ENCODE results near the gene MAPRE3. TPM values are rescaled to one million over a fixed set of nuclear protein-coding genes. Genes with fewer than 3 reads are reported as not detected.

MAPRE3 gene
- total RNA-seq, 2 experiments from 2014 or later = 2.7 TPM

GRCh38 chr2:27013738-27014137, 43.3 kb downstream of the MAPRE3 start:
- Mint-ChIP-seq H3K9me3 (no peaks in the 10 kb centered on the region), H3K4me3 (no peak overlapping the region), H3K27ac (no peak overlapping the region), H3K27me3 (peaks cover 8% of the 10 kb centered on the region), H3K36me3 (ENCODE audit: low read depth) (no peaks in the 10 kb centered on the region), H3K4me1 (peaks cover 13% of the 10 kb centered on the region)
- ChIA-PET POLR2A (no interaction called here), CTCF (interaction anchor here (0.9 to 8.1 kb wide), 2 partner anchors 15 to 51 kb away, joined by 4 to 115 read pairs; no protein-coding TSS in a partner anchor)
- DNase-seq = no peak

GRCh38 chr2:27014771-27015433, 44.5 kb downstream of the MAPRE3 start:
- ChIA-PET POLR2A (no interaction called here), CTCF (interaction anchor here (1.5 to 8.1 kb wide), 2 partner anchors 10 to 53 kb away, joined by 4 to 115 read pairs; no protein-coding TSS in a partner anchor)
- Mint-ChIP-seq H3K27me3 (no peaks in the 10 kb centered on the region), H3K36me3 (ENCODE audit: low read depth) (no peaks in the 10 kb centered on the region), H3K4me1 (peaks cover 13% of the 10 kb centered on the region), H3K4me3 (no peak overlapping the region), H3K27ac (no peak overlapping the region), H3K9me3 (no peaks in the 10 kb centered on the region)
- DNase-seq = no peak

GRCh38 chr2:27016801-27017325, 46.4 kb downstream of the MAPRE3 start:
- Mint-ChIP-seq H3K9me3 (no peaks in the 10 kb centered on the region), H3K27ac (no peak overlapping the region), H3K27me3 (no peaks in the 10 kb centered on the region), H3K4me1 (peaks cover 5% of the 10 kb centered on the region), H3K4me3 (no peak overlapping the region), H3K36me3 (ENCODE audit: low read depth) (no peaks in the 10 kb centered on the region)
- DNase-seq = peak; percentile 46
- ChIA-PET CTCF (interaction anchor here (0.6 to 8.1 kb wide), 19 partner anchors 10 to 286 kb away, joined by 3 to 115 read pairs (median 4); partner anchors contain the start of gene TMEM214), POLR2A (interaction anchor here (1.4 kb wide), 1 partner anchor 55 kb away, joined by 7 read pairs; no protein-coding TSS in a partner anchor)

DNA sequence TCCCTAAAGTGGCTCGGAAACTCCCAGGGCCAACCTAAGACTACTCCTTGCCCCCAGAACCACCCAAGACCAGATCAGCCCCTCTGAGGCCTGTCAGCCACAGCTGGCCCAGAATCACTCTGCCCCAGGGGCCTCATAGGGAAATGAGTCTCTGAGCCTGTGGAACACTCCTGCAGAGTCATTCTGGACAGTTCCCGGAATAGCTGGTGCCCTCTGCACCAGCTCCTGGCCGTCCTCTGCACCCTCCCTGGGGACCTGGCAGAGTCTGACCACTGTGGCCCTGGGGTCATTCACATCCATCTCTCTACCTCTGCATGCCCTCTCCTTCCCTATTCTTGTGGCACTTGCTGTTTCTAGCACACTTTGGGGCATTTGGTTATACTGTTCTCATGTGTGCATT, 47.7 kb downstream of the MAPRE3 start:
- Mint-ChIP-seq H3K27me3 (no peaks in the 10 kb centered on the region), H3K36me3 (ENCODE audit: low read depth) (no peaks in the 10 kb centered on the region), H3K4me1 (peaks cover 5% of the 10 kb centered on the region), H3K4me3 (no peak overlapping the region), H3K27ac (no peak overlapping the region), H3K9me3 (no peaks in the 10 kb centered on the region)
- ChIA-PET POLR2A (interaction anchor here (1.0 kb wide), 1 partner anchor 24 kb away, joined by 3 read pairs; no protein-coding TSS in a partner anchor), CTCF (interaction anchor here (2.0 to 8.1 kb wide), 3 partner anchors 50 to 172 kb away, joined by 5 to 115 read pairs (median 8); no protein-coding TSS in a partner anchor)
- DNase-seq = no peak

DNA sequence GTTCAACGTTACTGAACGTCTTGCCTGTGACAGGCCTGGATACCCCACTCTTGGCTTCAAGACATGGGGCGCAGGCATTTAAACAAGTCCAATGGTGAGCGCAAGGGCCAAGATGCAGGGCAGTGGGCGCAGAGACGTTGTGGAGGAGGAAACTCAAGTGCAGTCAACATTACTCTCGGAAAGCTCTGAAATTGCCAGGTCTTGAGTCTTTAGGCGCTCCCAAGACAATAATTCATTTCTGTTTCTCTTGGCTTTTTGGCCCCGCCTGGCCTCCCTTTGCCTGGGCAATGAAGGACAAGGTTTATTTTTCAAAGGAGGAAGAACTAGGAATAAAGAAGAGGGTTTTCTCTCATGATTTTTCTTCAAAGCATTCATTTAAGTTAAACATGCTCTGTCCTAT, 49.0 kb downstream of the MAPRE3 start:
- H3K4me3 Mint-ChIP-seq = no peak overlapping the region
- H3K27ac Mint-ChIP-seq = no peak overlapping the region
- ChIA-PET POLR2A (interaction anchor here (1.7 kb wide), 1 partner anchor 31 kb away, joined by 4 read pairs; the partner anchor contains the start of gene AGBL5), CTCF (interaction anchor here (1.3 to 8.1 kb wide), 2 partner anchors 44 to 57 kb away, joined by 3 to 115 read pairs; no protein-coding TSS in a partner anchor)
- no peaks in the 10 kb centered on the region for H3K36me3 Mint-ChIP-seq (ENCODE audit: low read depth)
- no peak for DNase-seq
- H3K27me3 Mint-ChIP-seq = no peaks in the 10 kb centered on the region
- H3K9me3 Mint-ChIP-seq = no peaks in the 10 kb centered on the region
- H3K4me1 Mint-ChIP-seq = peaks cover 5% of the 10 kb centered on the region

DNA sequence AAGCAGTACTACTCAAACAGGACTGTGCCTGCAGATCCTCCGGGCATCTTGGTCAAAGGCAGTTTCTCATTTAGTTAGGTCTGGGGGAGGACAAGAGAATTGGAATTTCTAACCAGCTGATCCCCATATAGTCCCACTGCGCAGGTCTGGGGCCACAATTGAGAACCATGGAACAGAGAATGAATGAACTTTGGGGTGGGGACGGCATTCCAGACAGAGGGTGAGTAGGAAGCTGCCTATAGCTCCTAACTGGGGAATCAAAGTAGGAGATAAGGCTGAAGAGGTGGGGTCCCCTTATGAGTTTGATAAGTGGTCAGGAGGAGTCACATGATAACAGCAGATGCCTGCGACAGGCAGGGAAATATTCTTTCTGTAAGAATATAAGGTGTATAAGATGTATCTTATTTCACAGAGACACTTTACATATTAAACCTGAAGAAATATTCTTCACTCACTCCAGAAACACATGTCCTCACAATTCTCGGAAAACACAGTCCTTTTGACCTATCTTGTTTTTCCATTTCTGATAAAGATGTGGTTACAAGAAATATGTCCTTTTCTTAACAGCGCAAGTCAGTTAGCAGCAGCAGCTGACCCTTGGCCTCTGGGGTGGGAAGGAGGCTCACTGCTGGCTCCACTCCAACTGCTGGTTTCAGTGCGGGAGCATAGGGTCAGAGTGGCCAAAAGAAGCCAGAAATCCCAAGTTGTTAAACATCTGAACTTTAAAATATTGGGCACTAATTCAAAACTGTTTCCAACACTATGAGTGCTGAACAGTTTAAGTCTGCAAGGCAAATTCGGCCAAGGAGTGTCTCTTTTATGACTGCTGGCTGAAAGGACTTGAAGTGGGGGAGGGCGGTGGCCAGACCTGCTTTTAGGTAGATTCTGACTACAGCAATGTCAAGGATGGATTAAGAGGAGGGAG, 49.8 kb downstream of the MAPRE3 start:
- H3K9me3 Mint-ChIP-seq = no peaks in the 10 kb centered on the region
- H3K27ac Mint-ChIP-seq = no peak overlapping the region
- no peak overlapping the region for H3K4me3 Mint-ChIP-seq
- ChIA-PET POLR2A (interaction anchor here (1.7 kb wide), 1 partner anchor 31 kb away, joined by 4 read pairs; the partner anchor contains the start of gene AGBL5), CTCF (interaction anchor here (1.3 to 8.1 kb wide), 2 partner anchors 44 to 58 kb away, joined by 3 to 115 read pairs; no protein-coding TSS in a partner anchor)
- H3K36me3 Mint-ChIP-seq (ENCODE audit: low read depth) = no peaks in the 10 kb centered on the region
- no peak for DNase-seq
- H3K27me3 Mint-ChIP-seq = no peaks in the 10 kb centered on the region
- H3K4me1 Mint-ChIP-seq = peaks cover 5% of the 10 kb centered on the region

DNA sequence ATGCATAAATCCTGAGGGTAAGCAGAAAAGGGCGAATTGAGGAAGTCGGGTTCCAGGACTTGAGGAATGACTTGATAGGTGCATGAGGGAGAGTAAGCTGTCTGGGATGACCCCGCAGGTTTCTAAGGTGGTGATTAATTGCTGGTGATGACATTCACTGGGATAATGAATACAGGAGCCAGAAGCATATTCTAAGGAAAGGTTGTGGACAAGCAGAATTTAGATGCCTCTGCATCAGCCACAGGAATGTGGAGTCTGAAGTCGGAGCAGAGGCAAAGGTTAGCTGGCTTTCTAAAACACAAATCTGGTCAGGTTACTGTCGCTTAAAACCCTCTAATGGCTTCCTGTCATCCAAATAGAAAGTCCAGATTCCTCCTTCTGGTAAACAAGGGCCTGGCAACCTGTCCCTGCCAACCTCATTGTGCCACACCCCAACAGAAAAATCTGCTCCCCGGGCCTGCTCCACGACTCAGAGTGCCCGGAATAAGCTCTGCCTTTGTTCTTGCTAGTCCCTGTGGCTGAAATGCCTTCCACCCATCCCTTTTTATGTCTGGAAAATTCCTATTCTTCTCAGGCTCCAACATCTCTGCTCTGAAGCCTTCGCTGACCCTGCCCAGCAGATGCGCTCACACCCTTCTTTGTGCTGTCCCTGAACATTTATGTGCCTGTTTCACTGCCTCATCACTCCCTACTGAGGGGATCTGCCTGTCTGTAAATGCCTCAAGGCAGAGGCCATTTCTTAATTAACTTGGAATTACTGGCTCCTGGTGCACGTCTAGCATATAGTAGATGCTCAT, 51.0 kb downstream of the MAPRE3 start:
- Mint-ChIP-seq H3K27me3 (no peaks in the 10 kb centered on the region), H3K27ac (no peak overlapping the region), H3K36me3 (ENCODE audit: low read depth) (no peaks in the 10 kb centered on the region), H3K4me3 (no peak overlapping the region), H3K9me3 (no peaks in the 10 kb centered on the region), H3K4me1 (no peaks in the 10 kb centered on the region)
- ChIA-PET POLR2A (interaction anchor here (2.4 kb wide), 1 partner anchor 11 kb away, joined by 7 read pairs; no protein-coding TSS in a partner anchor), CTCF (interaction anchor here (1.0 kb wide), 1 partner anchor 33 kb away, joined by 3 read pairs; no protein-coding TSS in a partner anchor)
- no peak for DNase-seq

GRCh38 chr2:27023740-27024139, 53.3 kb downstream of the MAPRE3 start:
- H3K27ac Mint-ChIP-seq = no peak overlapping the region
- ChIA-PET POLR2A (no interaction called here), CTCF (no interaction called here)
- H3K4me3 Mint-ChIP-seq = no peak overlapping the region
- no peak for DNase-seq
- no peaks in the 10 kb centered on the region for H3K9me3 Mint-ChIP-seq
- H3K36me3 Mint-ChIP-seq (ENCODE audit: low read depth) = peaks cover 2% of the 10 kb centered on the region
- no peaks in the 10 kb centered on the region for H3K27me3 Mint-ChIP-seq
- peaks cover 3% of the 10 kb centered on the region for H3K4me1 Mint-ChIP-seq

- POLR2A ChIA-PET = no interaction called here
- no peak for DNase-seq
- no peaks in the 10 kb centered on the region for H3K9me3 Mint-ChIP-seq
These were observed 53.8 kb downstream of the MAPRE3 start for GRCh38 chr2:27024188-27024587.

DNA sequence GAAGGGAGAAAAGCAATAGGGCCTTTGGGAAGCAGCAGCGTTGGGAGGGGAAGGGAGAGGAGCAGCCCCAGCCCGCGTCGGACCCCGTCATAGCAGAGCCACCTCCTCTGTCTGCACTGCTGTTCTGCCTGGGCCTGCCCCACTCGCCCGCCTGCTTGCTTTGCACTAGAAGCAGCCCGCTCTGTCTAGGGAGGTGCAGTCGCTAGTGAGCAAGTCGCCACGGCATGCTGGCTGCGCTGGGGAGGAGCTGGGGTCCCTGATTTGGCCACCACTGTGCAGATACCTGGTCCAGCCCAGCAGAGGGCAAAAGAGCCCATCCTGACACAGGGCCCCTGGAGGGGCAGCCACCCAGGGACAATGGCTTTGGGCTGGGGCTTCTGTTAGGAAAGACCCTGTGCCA, 54.4 kb downstream of the MAPRE3 start:
- POLR2A ChIA-PET = interaction anchor here (1.1 kb wide), 1 partner anchor 26 kb away, joined by 3 read pairs; no protein-coding TSS in a partner anchor
- no peaks in the 10 kb centered on the region for H3K9me3 Mint-ChIP-seq
- H3K36me3 Mint-ChIP-seq (ENCODE audit: low read depth) = peaks cover 8% of the 10 kb centered on the region
- peaks cover 12% of the 10 kb centered on the region for H3K4me1 Mint-ChIP-seq
- no peaks in the 10 kb centered on the region for H3K27me3 Mint-ChIP-seq
- H3K4me3 Mint-ChIP-seq = no peak overlapping the region
- CTCF ChIA-PET = no interaction called here
- DNase-seq = no peak
- no peak overlapping the region for H3K27ac Mint-ChIP-seq

More at GRCh38 chr2:27024188-27024587, 53.8 kb downstream of the MAPRE3 start:
- H3K4me3 Mint-ChIP-seq = no peak overlapping the region
- H3K27ac Mint-ChIP-seq = no peak overlapping the region
- CTCF ChIA-PET = no interaction called here
- H3K27me3 Mint-ChIP-seq = no peaks in the 10 kb centered on the region
- H3K36me3 Mint-ChIP-seq (ENCODE audit: low read depth) = peaks cover 3% of the 10 kb centered on the region
- H3K4me1 Mint-ChIP-seq = peaks cover 6% of the 10 kb centered on the region

GRCh38 chr2:27025281-27025800, 54.9 kb downstream of the MAPRE3 start:
- peaks cover 11% of the 10 kb centered on the region for H3K36me3 Mint-ChIP-seq (ENCODE audit: low read depth)
- CTCF ChIA-PET = no interaction called here
- no peaks in the 10 kb centered on the region for H3K27me3 Mint-ChIP-seq
- POLR2A ChIA-PET = interaction anchor here (1.1 kb wide), 1 partner anchor 26 kb away, joined by 3 read pairs; no protein-coding TSS in a partner anchor
- H3K9me3 Mint-ChIP-seq = no peaks in the 10 kb centered on the region
- H3K4me1 Mint-ChIP-seq = peaks cover 18% of the 10 kb centered on the region
- H3K4me3 Mint-ChIP-seq = no peak overlapping the region
- DNase-seq = no peak
- no peak overlapping the region for H3K27ac Mint-ChIP-seq

All from activated CD4-positive, alpha-beta memory T cell treated with anti-CD3 and anti-CD28 coated beads, Interleukin-2, amount 10 ng/mL, durations not matched to agents 7 days and 5 days (primary cell).